ENCODE results near the gene AGBL4.

DNA sequence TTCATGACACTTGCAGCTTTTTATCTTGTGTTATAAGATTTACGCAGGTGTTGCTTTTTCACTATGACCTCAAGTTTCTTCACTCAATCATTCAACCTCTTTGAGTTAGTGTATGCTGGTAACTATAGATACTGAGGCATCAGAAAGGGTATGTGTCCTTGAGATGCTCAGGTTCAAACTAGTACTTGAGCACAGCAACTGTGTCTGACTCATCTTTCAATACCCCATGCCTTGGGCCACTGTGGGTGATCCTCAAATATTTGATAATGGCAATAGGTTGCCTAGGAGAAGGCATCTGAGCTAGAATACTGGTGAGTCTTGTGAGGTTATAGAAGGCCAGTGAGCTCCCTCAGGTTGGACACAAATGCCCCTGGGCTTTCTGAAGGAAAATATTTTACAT is 1463.6 kb downstream of the AGBL4 start:
- TF ChIP-seq, protein P1, sequence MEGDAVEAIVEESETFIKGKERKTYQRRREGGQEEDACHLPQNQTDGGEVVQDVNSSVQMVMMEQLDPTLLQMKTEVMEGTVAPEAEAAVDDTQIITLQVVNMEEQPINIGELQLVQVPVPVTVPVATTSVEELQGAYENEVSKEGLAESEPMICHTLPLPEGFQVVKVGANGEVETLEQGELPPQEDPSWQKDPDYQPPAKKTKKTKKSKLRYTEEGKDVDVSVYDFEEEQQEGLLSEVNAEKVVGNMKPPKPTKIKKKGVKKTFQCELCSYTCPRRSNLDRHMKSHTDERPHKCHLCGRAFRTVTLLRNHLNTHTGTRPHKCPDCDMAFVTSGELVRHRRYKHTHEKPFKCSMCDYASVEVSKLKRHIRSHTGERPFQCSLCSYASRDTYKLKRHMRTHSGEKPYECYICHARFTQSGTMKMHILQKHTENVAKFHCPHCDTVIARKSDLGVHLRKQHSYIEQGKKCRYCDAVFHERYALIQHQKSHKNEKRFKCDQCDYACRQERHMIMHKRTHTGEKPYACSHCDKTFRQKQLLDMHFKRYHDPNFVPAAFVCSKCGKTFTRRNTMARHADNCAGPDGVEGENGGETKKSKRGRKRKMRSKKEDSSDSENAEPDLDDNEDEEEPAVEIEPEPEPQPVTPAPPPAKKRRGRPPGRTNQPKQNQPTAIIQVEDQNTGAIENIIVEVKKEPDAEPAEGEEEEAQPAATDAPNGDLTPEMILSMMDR (IDR thresholded peaks at IDR 0.05) = no peak
- TF ChIP-seq POLR2A (IDR thresholded peaks at IDR 0.05) (no peak), EP300 (IDR thresholded peaks at IDR 0.05) (no peak), POLR2AphosphoS5 (IDR thresholded peaks at IDR 0.05) (no peak)
